ENCODE results near the gene SLC45A2. TPM values are rescaled to one million over a fixed set of nuclear protein-coding genes. Genes with fewer than 3 reads are reported as not detected.

Gene SLC45A2
- total RNA-seq, 1 donor from 2014 or later, result not detected

DNA sequence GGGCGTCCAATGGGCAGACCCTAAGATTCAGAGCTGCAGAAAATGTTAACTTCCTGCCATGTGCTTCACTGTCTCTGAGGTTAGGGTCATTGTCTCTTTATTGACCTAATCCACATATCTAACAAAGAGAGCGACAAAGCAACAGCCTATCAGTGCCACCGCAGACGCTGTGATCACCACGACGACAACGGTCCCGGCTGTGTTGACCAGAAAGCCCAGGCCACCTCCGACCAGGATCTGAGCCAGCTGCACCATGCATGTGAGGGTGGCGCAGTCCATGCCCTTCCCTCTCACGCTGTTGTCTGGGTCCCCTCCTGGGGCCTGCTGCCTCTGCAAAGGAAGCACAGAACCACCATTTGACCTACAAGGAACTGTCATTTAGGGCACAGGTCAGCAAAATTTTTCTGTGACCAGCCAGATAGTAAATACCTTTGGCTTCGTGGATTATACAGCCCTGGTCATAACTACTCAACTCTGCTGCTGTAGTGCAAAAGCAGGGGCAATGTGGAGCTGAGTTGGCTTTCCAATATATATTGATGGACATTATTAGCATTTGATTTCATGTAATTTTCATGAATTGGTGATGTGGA lies 39.9 kb downstream of the SLC45A2 start:
- Histone ChIP-seq H3K36me3 (no peaks in the 10 kb centered on the region), H3K9me3 (replicated peaks) (peaks cover 7% of the 10 kb centered on the region), H3K27me3 (ENCODE audit: low read depth) (peaks cover 50% of the 10 kb centered on the region), H3K4me3 (no peak overlapping the region), H3K4me1 (no peaks in the 10 kb centered on the region), H3K27ac (replicated peaks) (no peak overlapping the region)
- DNase-seq, result no peak
- TF ChIP-seq, protein P1, sequence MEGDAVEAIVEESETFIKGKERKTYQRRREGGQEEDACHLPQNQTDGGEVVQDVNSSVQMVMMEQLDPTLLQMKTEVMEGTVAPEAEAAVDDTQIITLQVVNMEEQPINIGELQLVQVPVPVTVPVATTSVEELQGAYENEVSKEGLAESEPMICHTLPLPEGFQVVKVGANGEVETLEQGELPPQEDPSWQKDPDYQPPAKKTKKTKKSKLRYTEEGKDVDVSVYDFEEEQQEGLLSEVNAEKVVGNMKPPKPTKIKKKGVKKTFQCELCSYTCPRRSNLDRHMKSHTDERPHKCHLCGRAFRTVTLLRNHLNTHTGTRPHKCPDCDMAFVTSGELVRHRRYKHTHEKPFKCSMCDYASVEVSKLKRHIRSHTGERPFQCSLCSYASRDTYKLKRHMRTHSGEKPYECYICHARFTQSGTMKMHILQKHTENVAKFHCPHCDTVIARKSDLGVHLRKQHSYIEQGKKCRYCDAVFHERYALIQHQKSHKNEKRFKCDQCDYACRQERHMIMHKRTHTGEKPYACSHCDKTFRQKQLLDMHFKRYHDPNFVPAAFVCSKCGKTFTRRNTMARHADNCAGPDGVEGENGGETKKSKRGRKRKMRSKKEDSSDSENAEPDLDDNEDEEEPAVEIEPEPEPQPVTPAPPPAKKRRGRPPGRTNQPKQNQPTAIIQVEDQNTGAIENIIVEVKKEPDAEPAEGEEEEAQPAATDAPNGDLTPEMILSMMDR (IDR thresholded peaks at IDR 0.05; ENCODE audit: borderline replicate concordance), result no peak
- intact Hi-C loops (cut with micrococcal nuclease), result no loop called here

DNA sequence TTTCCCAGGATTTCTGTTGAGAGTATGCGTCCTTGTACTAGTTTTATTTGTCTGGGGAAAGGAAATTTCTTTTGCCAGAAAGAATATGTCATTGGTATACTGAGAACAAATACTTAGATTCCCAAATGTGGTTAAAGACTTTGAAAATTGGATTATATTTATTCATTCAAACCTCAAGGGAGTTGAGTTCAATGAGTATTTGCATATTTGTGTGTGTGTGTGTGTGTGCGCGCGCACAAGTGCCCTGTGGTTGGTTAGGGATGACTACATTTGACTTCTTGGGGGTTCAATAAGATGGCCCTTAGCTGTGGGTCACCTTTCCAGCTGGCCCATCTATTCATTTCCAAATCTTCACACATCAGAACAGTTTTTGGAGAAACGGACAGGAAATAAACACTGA lies 43.4 kb downstream of the SLC45A2 start:
- H3K9me3 ChIP-seq (replicated peaks), result no peaks in the 10 kb centered on the region
- intact Hi-C loops (cut with micrococcal nuclease), result no loop called here
- peaks cover 85% of the 10 kb centered on the region for H3K27me3 ChIP-seq (ENCODE audit: low read depth)
- H3K4me3 ChIP-seq, result no peak overlapping the region
- TF ChIP-seq, protein P1 (IDR thresholded peaks at IDR 0.05; ENCODE audit: borderline replicate concordance), result no peak
- no peaks in the 10 kb centered on the region for H3K36me3 ChIP-seq
- H3K27ac ChIP-seq (replicated peaks), result no peak overlapping the region
- no peak for DNase-seq
- peaks cover 14% of the 10 kb centered on the region for H3K4me1 ChIP-seq

DNA sequence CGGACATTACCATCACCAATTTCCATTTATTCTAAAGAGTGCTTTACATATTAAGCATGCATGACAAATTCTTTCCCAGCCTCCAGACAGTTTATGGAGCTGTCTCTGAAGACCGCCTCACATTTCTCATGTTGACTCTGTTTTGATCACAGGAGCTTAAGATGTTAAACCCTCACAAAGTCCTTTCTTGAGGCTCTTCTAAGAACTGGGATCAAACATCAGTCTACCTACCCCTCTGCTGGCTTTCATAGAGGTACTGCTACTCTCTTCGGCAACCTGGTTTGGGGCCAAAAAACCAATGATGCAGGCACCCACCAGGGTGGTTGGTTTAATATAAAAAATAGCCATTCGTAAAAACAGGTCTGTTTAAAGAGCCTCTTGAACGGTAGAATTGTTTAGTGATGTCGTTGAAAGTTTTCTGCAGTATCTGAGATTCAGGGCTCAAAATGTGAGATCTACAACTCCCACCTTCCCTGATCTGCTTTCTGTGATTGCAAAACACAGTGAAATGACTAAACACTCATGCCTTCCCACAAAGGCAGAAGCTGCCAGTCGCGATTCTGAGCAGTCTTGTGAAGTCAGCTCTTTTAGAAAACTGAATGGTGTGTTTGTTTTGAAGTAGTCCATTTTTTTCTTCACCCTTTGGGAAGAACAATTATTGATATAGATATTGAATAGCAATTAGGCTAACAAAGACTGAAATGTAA lies 44.8 kb downstream of the SLC45A2 start:
- DNase-seq, result no peak
- Histone ChIP-seq H3K4me1 (peaks cover 20% of the 10 kb centered on the region), H3K36me3 (no peaks in the 10 kb centered on the region), H3K27ac (replicated peaks) (no peak overlapping the region), H3K27me3 (ENCODE audit: low read depth) (peaks cover 94% of the 10 kb centered on the region), H3K9me3 (replicated peaks) (no peaks in the 10 kb centered on the region), H3K4me3 (no peak overlapping the region)
- TF ChIP-seq, protein P1 (IDR thresholded peaks at IDR 0.05; ENCODE audit: borderline replicate concordance), result no peak
- intact Hi-C loops (cut with micrococcal nuclease), result no loop called here

DNA sequence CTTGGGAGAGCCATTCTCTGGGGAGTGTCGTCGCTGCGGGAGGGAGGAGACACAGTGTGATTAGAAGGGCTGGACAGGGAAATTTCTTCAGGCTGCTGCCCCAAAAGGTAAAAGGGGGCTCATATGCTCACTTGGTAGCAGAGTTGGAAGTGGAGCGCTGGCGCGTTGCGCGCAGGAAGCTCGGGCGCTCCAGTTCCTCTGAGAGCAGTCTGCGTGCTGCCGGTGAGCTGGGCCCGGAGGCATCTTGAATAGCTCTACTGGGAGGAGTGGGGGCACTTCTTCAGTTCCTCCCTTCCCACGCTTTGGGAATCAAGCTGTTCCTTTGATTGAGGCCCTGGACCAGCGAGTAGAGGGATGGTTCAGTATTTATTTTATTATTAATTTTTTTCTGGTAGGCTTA lies 45.6 kb downstream of the SLC45A2 start:
- H3K4me1 ChIP-seq, result peaks cover 20% of the 10 kb centered on the region
- TF ChIP-seq, protein P1 (IDR thresholded peaks at IDR 0.05; ENCODE audit: borderline replicate concordance), result no peak
- peaks cover 89% of the 10 kb centered on the region for H3K27me3 ChIP-seq (ENCODE audit: low read depth)
- no peak for DNase-seq
- no peak overlapping the region for H3K27ac ChIP-seq (replicated peaks)
- no peak overlapping the region for H3K4me3 ChIP-seq
- no peaks in the 10 kb centered on the region for H3K36me3 ChIP-seq
- intact Hi-C loops (cut with micrococcal nuclease), result no loop called here
- no peaks in the 10 kb centered on the region for H3K9me3 ChIP-seq (replicated peaks)

DNA sequence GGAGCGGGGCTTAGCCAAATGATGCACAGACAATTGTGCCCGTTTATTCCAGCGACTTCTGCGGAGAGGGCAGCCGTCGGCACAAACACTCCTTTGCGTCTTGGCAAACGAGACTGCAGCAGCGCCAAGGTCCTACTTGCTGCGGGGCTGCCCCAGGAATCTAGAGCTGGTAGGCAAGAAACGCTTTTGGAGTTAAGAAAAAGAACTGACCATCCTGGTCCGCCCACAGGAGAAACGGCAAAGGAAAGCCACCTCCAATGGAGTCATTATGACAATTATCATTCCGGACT lies 46.0 kb downstream of the SLC45A2 start:
- Histone ChIP-seq H3K9me3 (replicated peaks) (no peaks in the 10 kb centered on the region), H3K4me1 (peaks cover 20% of the 10 kb centered on the region)

More for the DNA sequence above, 46.0 kb downstream of the SLC45A2 start:
- Histone ChIP-seq H3K4me3 (no peak overlapping the region), H3K36me3 (no peaks in the 10 kb centered on the region), H3K27ac (replicated peaks) (no peak overlapping the region), H3K27me3 (ENCODE audit: low read depth) (peaks cover 90% of the 10 kb centered on the region)
- no peak for DNase-seq
- intact Hi-C loops (cut with micrococcal nuclease), result no loop called here
- TF ChIP-seq, protein P1 (IDR thresholded peaks at IDR 0.05; ENCODE audit: borderline replicate concordance), result no peak

All from left ventricle myocardium inferior (tissue), 1 donor.